Endothelial cell of umbilical vein (primary cell): Measurements from ENCODE around the gene RDH14.

Source experiments
- CTCF ChIP-seq, 2 donors: IDR thresholded peaks; 1 replicate in 1 of 2; 2 replicates in 1 of 2; pipeline ENCODE4 v1.5.1; 2011; ENCODE audit warnings: low read length in 2 of 2, mild to moderate bottlenecking in 2 of 2, moderate library complexity in 2 of 2, control low read depth in 1 of 2, inconsistent platforms in 1 of 2, low read depth in 1 of 2; ENCODE audit not compliant: insufficient read depth in 1 of 2; ENCODE audit errors: extremely low read depth in 1 of 2
- EZH2 ChIP-seq: IDR thresholded peaks from 2 replicates; pipeline ENCODE4 v1.6.1; 2012; ENCODE audit warnings: borderline replicate concordance, low read depth, mild to moderate bottlenecking, moderate library complexity, low read length, inconsistent platforms; ENCODE audit not compliant: severe bottlenecking
- FOS ChIP-seq: IDR thresholded peaks from 2 replicates; pipeline ENCODE4 v1.6.1; 2011; ENCODE audit warnings: mild to moderate bottlenecking, low read length, moderate library complexity, borderline replicate concordance; ENCODE audit not compliant: insufficient read depth
- GATA2 ChIP-seq: IDR thresholded peaks from 2 replicates; pipeline ENCODE4 v1.7.0; 2011; ENCODE audit warnings: low read depth, mild to moderate bottlenecking, moderate library complexity, mixed read lengths, low read length; ENCODE audit not compliant: insufficient read length, insufficient read depth
- MAX ChIP-seq: IDR thresholded peaks from 2 replicates; pipeline ENCODE4 v1.6.1; 2011; ENCODE audit not compliant: insufficient read depth, insufficient read length
- POLR2A ChIP-seq: IDR thresholded peaks from 2 replicates; pipeline ENCODE4 v1.6.1; 2012; ENCODE audit warnings: low read depth, mild to moderate bottlenecking, control low read depth, low read length
- POLR2AphosphoS5 ChIP-seq: IDR thresholded peaks from 2 replicates; pipeline ENCODE4 v1.6.1; 2012; ENCODE audit warnings: low read depth, mild to moderate bottlenecking, control low read depth, low read length, moderate library complexity; ENCODE audit not compliant: insufficient read depth

GRCh38 chr2:18580606-18581005 is 20.2 kb upstream of the RDH14 start:
- no peak for TF ChIP-seq CTCF (IDR thresholded peaks at IDR 0.05; ENCODE audit: extremely low read depth in 1 of 2, insufficient read depth in 1 of 2, low read depth in 1 of 2, low read length in 2 of 2)
- TF ChIP-seq EZH2, result no peak
- TF ChIP-seq POLR2A, result no peak
- TF ChIP-seq POLR2AphosphoS5, result no peak
- no peak for TF ChIP-seq MAX
- no peak for TF ChIP-seq GATA2
- no peak for TF ChIP-seq FOS
